PC-3 (cell line): Measurements from ENCODE around the gene IRF2.

Experiments
- CTCF ChIP-seq: fragments of 300-600 bp; sonication (generic); conservative IDR thresholded peaks from 2 replicates; pipeline ENCODE4 v1.5.1; 2017; ENCODE audit warnings: antibody characterized with exemption, low read depth, mild to moderate bottlenecking, low read length
- EZH2 ChIP-seq: fragments of 300-600 bp; sonication (generic); IDR thresholded peaks from one replicate; pipeline ENCODE4 v1.6.1; 2017; ENCODE audit warnings: antibody characterized with exemption, mild to moderate bottlenecking, low read length; ENCODE audit not compliant: unreplicated experiment
- EZH2phosphoT487 ChIP-seq: fragments of 300-600 bp; sonication (generic); IDR thresholded peaks from 2 replicates; pipeline ENCODE4 v1.6.1; 2018; ENCODE audit warnings: mild to moderate bottlenecking, antibody characterized with exemption, low read length, borderline replicate concordance

GRCh38 chr4:184389978-184390900 is 84.1 kb downstream of the IRF2 start:
- no peak for TF ChIP-seq CTCF
- TF ChIP-seq EZH2phosphoT487, result no peak
- TF ChIP-seq EZH2, result no peak
